ENCODE results near the gene UBE2L5.

Gene UBE2L5

DNA sequence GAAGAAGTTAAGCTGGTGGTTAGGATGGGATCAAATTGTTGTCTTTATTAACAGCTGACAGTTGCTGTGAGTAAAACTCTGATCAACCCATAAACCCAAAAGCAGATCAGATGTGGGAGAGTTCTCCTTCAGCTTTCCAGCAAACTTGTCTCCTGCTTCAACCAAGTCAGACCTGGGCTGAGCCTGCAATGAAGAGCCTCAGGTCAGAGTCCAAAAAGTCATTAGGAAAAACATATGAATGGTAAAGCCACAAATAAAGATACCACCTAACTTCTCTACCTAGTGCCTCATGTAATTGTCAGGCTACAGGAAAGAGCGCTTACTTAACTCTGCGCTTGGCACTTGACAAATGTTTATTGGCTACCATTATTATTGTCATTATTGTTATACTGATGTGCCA lies 21.9 kb upstream of the UBE2L5 start:
- WGBS, 2 donors (ENCODE audit: extremely low coverage in 2 of 2, insufficient read length in 2 of 2, insufficient replicate concordance in 1 of 2): no CpG with 5 or more reads among the region's 2 CpGs
- H2BK15ac ChIP-seq (ENCODE audit: low read length): no peak overlapping the region
- H3K27ac ChIP-seq (replicated peaks; ENCODE audit: low read length): no peak overlapping the region
- no peak overlapping the region for H2BK12ac ChIP-seq (ENCODE audit: low read length)
- H3K27me3 ChIP-seq (ENCODE audit: control insufficient read depth in 3 of 3, insufficient read depth in 3 of 3, low read depth in 1 of 3, low read length in 3 of 3): peaks cover 0 to 27% (median 0%) of the 10 kb centered on the region in 3 experiments
- no peaks in the 10 kb centered on the region for H3K9me3 ChIP-seq (replicated peaks in 1 of 2; ENCODE audit: control insufficient read depth in 2 of 2, insufficient read depth in 1 of 2, low read depth in 1 of 2, low read length in 2 of 2)
- no peak overlapping the region for H3K23ac ChIP-seq (ENCODE audit: low read depth, low read length, poor library complexity)
- H3K4me3 ChIP-seq (ENCODE audit: low read length in 2 of 2): no peak overlapping the region
- H3K14ac ChIP-seq (ENCODE audit: low read length): no peak overlapping the region
- no peak overlapping the region for H3K9ac ChIP-seq (ENCODE audit: low read depth, low read length, poor library complexity)
- no peak overlapping the region for H2AFZ ChIP-seq (ENCODE audit: low read length)
- H3K36me3 ChIP-seq (replicated peaks in 1 of 2; ENCODE audit: control insufficient read depth in 2 of 2, insufficient read depth in 2 of 2, low read length in 2 of 2): no peaks in the 10 kb centered on the region
- no peak for DNase-seq (ENCODE audit: low spot score)
- H2BK5ac ChIP-seq (ENCODE audit: low read length): no peak overlapping the region
- H4K8ac ChIP-seq (ENCODE audit: low read depth, low read length): no peak overlapping the region
- H3K79me1 ChIP-seq (ENCODE audit: low read depth, low read length): no peaks in the 10 kb centered on the region
- H4K91ac ChIP-seq (ENCODE audit: low read depth, low read length, poor library complexity): no peak overlapping the region
- no peak overlapping the region for H3K18ac ChIP-seq (ENCODE audit: low read length)
- H2BK120ac ChIP-seq (ENCODE audit: low read depth, low read length): no peak overlapping the region
- no peak overlapping the region for H3K4me2 ChIP-seq (ENCODE audit: insufficient read depth, low read length, poor library complexity, severe bottlenecking)
- H3K4ac ChIP-seq (ENCODE audit: low read length): no peak overlapping the region
- peaks cover 0 to 1% of the 10 kb centered on the region in 2 donors for H3K4me1 ChIP-seq (ENCODE audit: control insufficient read depth in 2 of 2, insufficient read depth in 1 of 2, low read depth in 1 of 2, low read length in 2 of 2)
- H2AK5ac ChIP-seq (ENCODE audit: low read depth, low read length): no peak overlapping the region

DNA sequence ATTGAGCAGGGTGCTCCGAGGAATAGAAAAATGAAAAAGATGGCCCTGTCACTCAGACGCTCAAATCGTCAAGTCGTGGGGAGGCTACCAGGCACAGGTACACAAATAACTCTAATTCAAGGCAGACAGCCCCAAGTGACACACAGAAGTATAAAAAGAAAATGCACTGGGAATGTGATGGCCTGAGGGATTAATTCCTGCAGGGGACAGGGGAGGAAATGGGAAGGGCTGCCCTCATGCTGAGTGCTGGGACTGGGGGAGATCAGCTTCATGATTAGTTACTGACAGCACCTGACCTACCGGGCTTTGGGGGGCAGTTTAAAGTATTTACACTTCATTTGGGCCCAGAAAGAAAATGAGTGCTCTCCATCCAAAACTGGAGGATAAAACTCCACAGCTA lies 20.9 kb upstream of the UBE2L5 start:
- Histone ChIP-seq H2AFZ (ENCODE audit: low read length) (no peak overlapping the region), H2AK5ac (ENCODE audit: low read depth, low read length) (no peak overlapping the region), H3K4me3 (ENCODE audit: low read length in 2 of 2) (no peak overlapping the region), H3K27ac (replicated peaks; ENCODE audit: low read length) (no peak overlapping the region), H3K36me3 (replicated peaks in 1 of 2; ENCODE audit: control insufficient read depth in 2 of 2, insufficient read depth in 2 of 2, low read length in 2 of 2) (no peaks in the 10 kb centered on the region), H3K27me3 (ENCODE audit: control insufficient read depth in 3 of 3, insufficient read depth in 3 of 3, low read depth in 1 of 3, low read length in 3 of 3) (peaks cover 0 to 36% (median 0%) of the 10 kb centered on the region in 3 experiments), H2BK5ac (ENCODE audit: low read length) (no peak overlapping the region), H3K9me3 (replicated peaks in 1 of 2; ENCODE audit: control insufficient read depth in 2 of 2, insufficient read depth in 1 of 2, low read depth in 1 of 2, low read length in 2 of 2) (no peaks in the 10 kb centered on the region), H3K14ac (ENCODE audit: low read length) (no peak overlapping the region), H3K79me1 (ENCODE audit: low read depth, low read length) (no peaks in the 10 kb centered on the region), H3K4me2 (ENCODE audit: insufficient read depth, low read length, poor library complexity, severe bottlenecking) (no peak overlapping the region), H3K18ac (ENCODE audit: low read length) (no peak overlapping the region), H4K91ac (ENCODE audit: low read depth, low read length, poor library complexity) (no peak overlapping the region), H3K9ac (ENCODE audit: low read depth, low read length, poor library complexity) (no peak overlapping the region), H4K8ac (ENCODE audit: low read depth, low read length) (no peak overlapping the region), H2BK120ac (ENCODE audit: low read depth, low read length) (no peak overlapping the region), H3K4ac (ENCODE audit: low read length) (no peak overlapping the region), H2BK15ac (ENCODE audit: low read length) (no peak overlapping the region), H3K4me1 (ENCODE audit: control insufficient read depth in 2 of 2, insufficient read depth in 1 of 2, low read depth in 1 of 2, low read length in 2 of 2) (no peaks in the 10 kb centered on the region), H2BK12ac (ENCODE audit: low read length) (no peak overlapping the region), H3K23ac (ENCODE audit: low read depth, low read length, poor library complexity) (no peak overlapping the region)
- no peak for DNase-seq (ENCODE audit: low spot score)
- WGBS, 2 donors (ENCODE audit: extremely low coverage in 2 of 2, insufficient read length in 2 of 2, insufficient replicate concordance in 1 of 2): no CpG with 5 or more reads among the region's 5 CpGs

DNA sequence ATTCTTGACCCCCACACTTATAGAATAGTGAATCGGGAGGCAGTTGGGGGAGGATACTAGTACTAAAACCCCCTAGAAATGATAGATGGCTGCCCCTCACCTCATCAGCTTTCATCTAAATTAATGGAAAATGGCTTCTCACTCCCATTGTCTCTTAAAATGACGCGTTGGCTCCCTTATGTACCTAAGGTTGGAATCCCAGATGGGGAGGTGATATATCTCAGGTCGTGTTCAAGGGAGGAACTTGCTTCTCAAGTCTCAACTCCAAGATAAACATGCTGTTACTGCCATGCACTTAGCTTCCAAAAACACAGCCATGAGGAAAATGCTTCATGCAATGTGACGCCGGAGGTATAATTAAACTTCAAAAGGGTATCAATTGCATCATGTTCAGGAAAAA lies 18.8 kb upstream of the UBE2L5 start:
- Histone ChIP-seq H4K8ac (ENCODE audit: low read depth, low read length) (no peak overlapping the region), H3K4ac (ENCODE audit: low read length) (no peak overlapping the region), H2BK12ac (ENCODE audit: low read length) (no peak overlapping the region), H3K79me1 (ENCODE audit: low read depth, low read length) (no peaks in the 10 kb centered on the region), H3K9ac (ENCODE audit: low read depth, low read length, poor library complexity) (no peak overlapping the region), H3K27ac (replicated peaks; ENCODE audit: low read length) (no peak overlapping the region), H2BK120ac (ENCODE audit: low read depth, low read length) (no peak overlapping the region), H2BK15ac (ENCODE audit: low read length) (no peak overlapping the region), H3K9me3 (replicated peaks in 1 of 2; ENCODE audit: control insufficient read depth in 2 of 2, insufficient read depth in 1 of 2, low read depth in 1 of 2, low read length in 2 of 2) (no peaks in the 10 kb centered on the region), H2AK5ac (ENCODE audit: low read depth, low read length) (no peak overlapping the region), H3K4me1 (ENCODE audit: control insufficient read depth in 2 of 2, insufficient read depth in 1 of 2, low read depth in 1 of 2, low read length in 2 of 2) (peaks cover 0 to 1% of the 10 kb centered on the region in 2 donors), H2AFZ (ENCODE audit: low read length) (no peak overlapping the region), H3K14ac (ENCODE audit: low read length) (no peak overlapping the region), H3K27me3 (ENCODE audit: control insufficient read depth in 3 of 3, insufficient read depth in 3 of 3, low read depth in 1 of 3, low read length in 3 of 3) (peaks cover 0 to 41% (median 0%) of the 10 kb centered on the region in 3 experiments), H2BK5ac (ENCODE audit: low read length) (no peak overlapping the region), H3K18ac (ENCODE audit: low read length) (no peak overlapping the region), H3K23ac (ENCODE audit: low read depth, low read length, poor library complexity) (no peak overlapping the region), H3K36me3 (replicated peaks in 1 of 2; ENCODE audit: control insufficient read depth in 2 of 2, insufficient read depth in 2 of 2, low read length in 2 of 2) (no peaks in the 10 kb centered on the region), H3K4me2 (ENCODE audit: insufficient read depth, low read length, poor library complexity, severe bottlenecking) (no peak overlapping the region), H3K4me3 (ENCODE audit: low read length in 2 of 2) (no peak overlapping the region), H4K91ac (ENCODE audit: low read depth, low read length, poor library complexity) (no peak overlapping the region)
- WGBS, 2 donors (ENCODE audit: extremely low coverage in 2 of 2, insufficient read length in 2 of 2, insufficient replicate concordance in 1 of 2): no CpG with 5 or more reads among the region's 6 CpGs
- DNase-seq (ENCODE audit: low spot score): no peak

DNA sequence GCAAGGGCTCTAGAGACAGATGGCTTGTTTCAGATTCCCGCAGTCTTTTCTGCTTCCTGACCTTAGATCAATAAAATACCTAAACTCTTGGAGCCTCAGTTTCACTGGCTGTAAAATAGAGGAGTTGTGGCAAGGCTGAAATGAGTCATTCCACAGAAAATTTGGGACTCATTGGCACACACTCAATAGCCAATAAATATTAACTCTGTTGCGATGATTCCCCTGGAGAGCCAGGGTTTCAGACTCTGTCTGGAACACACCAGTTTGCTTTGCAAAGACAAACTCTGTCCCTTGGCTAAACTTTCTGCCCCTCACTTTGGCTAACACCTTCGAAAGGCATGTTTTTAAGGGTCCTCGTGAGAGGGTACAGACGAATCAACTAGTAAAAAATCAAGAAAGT lies 18.1 kb upstream of the UBE2L5 start:
- Histone ChIP-seq H3K14ac (ENCODE audit: low read length) (no peak overlapping the region), H3K27me3 (ENCODE audit: control insufficient read depth in 3 of 3, insufficient read depth in 3 of 3, low read depth in 1 of 3, low read length in 3 of 3) (peaks cover 0 to 45% (median 0%) of the 10 kb centered on the region in 3 experiments), H2BK12ac (ENCODE audit: low read length) (no peak overlapping the region), H3K79me1 (ENCODE audit: low read depth, low read length) (no peaks in the 10 kb centered on the region), H2BK15ac (ENCODE audit: low read length) (no peak overlapping the region), H3K27ac (replicated peaks; ENCODE audit: low read length) (no peak overlapping the region), H2BK120ac (ENCODE audit: low read depth, low read length) (no peak overlapping the region), H3K9ac (ENCODE audit: low read depth, low read length, poor library complexity) (no peak overlapping the region), H4K91ac (ENCODE audit: low read depth, low read length, poor library complexity) (no peak overlapping the region), H3K4me3 (ENCODE audit: low read length in 2 of 2) (no peak overlapping the region), H3K18ac (ENCODE audit: low read length) (no peak overlapping the region), H3K4me2 (ENCODE audit: insufficient read depth, low read length, poor library complexity, severe bottlenecking) (no peak overlapping the region), H4K8ac (ENCODE audit: low read depth, low read length) (no peak overlapping the region), H2BK5ac (ENCODE audit: low read length) (no peak overlapping the region), H2AK5ac (ENCODE audit: low read depth, low read length) (no peak overlapping the region), H3K9me3 (replicated peaks in 1 of 2; ENCODE audit: control insufficient read depth in 2 of 2, insufficient read depth in 1 of 2, low read depth in 1 of 2, low read length in 2 of 2) (peaks cover 2% of the 10 kb centered on the region in 2 donors), H3K23ac (ENCODE audit: low read depth, low read length, poor library complexity) (no peak overlapping the region), H2AFZ (ENCODE audit: low read length) (no peak overlapping the region), H3K4ac (ENCODE audit: low read length) (no peak overlapping the region), H3K4me1 (ENCODE audit: control insufficient read depth in 2 of 2, insufficient read depth in 1 of 2, low read depth in 1 of 2, low read length in 2 of 2) (peaks cover 0 to 1% of the 10 kb centered on the region in 2 donors), H3K36me3 (replicated peaks in 1 of 2; ENCODE audit: control insufficient read depth in 2 of 2, insufficient read depth in 2 of 2, low read length in 2 of 2) (no peaks in the 10 kb centered on the region)
- no peak for DNase-seq (ENCODE audit: low spot score)
- no CpG with 5 or more reads among the region's 5 CpGs for WGBS, 2 donors (ENCODE audit: extremely low coverage in 2 of 2, insufficient read length in 2 of 2, insufficient replicate concordance in 1 of 2)

All from neuronal stem cell (in vitro differentiated cells).